OCI-LY3 (cell line): ENCODE measurements around the gene MARCHF3.

ENCODE experiments used
- CTCF ChIP-seq: fragments of 200-600, 300-600 bp; sonication (generic); IDR thresholded peaks from 2 replicates; pipeline ENCODE4 v1.5.1; 2014; ENCODE audit warnings: antibody characterized with exemption, low read length, low read depth
- EZH2phosphoT487 ChIP-seq: fragments of 200-600 bp; shearing (Covaris generic); IDR thresholded peaks from 2 replicates; pipeline ENCODE4 v1.6.1; 2018; ENCODE audit warnings: antibody characterized with exemption, mixed run types, low read depth

- TF ChIP-seq CTCF, result no peak
- TF ChIP-seq EZH2phosphoT487, result no peak
Measured at GRCh38 chr5:126837242-126837641, 193.1 kb downstream of the MARCHF3 start.
